NCI-H510A treated with DMSO at 0.1 percent for 48 hours (cell line): ENCODE measurements around the gene FXR2.
"Not testable (repeated sequence)": the region's sequence is repeated elsewhere in the genome, so short reads cannot be mapped to it uniquely, and the experiment has no call there.

Source experiments
- DNase-seq: peaks from one replicate; lab custom pipeline; 2025; lab: John Stamatoyannopoulos, UW

FXR2 gene

GRCh38 chr17:7614425-7615264 lies at the start of gene FXR2:
Gene FXR2 (minus strand): TSS chr17:7614897. CDS start chr17:7614532, 365 bp downstream.
- DNase-seq, result peak; percentile 99

- DNase-seq, result no peak
Measured at GRCh38 chr17:7656958-7657609, 42.4 kb upstream of the FXR2 start.

DNA sequence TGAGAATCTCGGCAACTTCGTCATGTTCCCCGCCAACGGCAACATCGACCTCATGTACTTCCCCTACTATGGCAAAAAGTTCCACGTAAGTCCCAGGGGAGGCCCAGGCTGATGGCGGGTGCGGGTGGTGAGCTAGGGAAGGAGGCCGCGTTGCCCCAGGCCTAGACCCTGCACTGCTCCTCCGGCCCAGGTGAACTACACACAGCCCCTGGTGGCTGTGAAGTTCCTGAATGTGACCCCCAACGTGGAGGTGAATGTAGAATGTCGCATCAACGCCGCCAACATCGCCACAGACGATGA lies 40.8 kb upstream of the FXR2 start:
- no peak for DNase-seq

- DNase-seq, result no peak
Measured at GRCh38 chr17:7654832-7655540, 40.3 kb upstream of the FXR2 start.

GRCh38 chr17:7652388-7653356 lies 38.0 kb upstream of the FXR2 start:
- no peak for DNase-seq

DNA sequence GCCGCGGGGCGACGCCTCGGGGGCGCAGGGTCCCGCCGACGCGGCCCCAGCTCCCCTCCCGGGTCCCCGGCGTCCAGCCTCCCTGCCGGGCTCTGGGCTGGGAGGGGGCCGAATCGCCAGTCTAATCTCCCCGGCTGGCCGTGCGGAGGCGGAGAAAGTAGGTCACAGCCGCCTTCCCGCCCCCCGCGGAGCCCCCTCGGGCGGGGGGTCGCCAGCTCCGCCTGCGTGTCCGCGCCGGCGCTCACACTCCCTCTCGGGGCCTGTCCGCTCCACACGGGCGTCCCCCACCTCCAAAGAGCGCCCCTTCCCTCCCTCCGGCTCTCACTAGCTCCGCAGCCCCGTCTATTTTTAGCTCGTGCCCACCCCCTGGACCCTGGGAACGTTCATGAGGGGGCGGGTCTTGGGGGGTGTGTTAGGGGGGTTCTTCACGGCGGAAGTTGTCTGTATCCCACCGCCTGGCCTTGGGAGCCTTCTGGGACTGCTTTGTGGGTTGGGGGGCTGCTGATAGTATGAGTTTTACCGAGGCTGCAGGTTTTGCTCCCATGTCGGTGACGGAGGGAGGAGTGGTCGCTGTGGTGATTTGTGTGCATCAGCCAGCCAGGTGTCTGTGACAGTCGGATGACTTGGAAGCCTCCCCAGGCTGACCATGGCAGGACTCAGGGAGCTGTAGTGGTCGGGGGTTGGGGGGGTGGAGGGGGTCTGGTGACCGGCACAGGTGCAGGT lies 37.1 kb upstream of the FXR2 start:
- DNase-seq, result no peak

DNA sequence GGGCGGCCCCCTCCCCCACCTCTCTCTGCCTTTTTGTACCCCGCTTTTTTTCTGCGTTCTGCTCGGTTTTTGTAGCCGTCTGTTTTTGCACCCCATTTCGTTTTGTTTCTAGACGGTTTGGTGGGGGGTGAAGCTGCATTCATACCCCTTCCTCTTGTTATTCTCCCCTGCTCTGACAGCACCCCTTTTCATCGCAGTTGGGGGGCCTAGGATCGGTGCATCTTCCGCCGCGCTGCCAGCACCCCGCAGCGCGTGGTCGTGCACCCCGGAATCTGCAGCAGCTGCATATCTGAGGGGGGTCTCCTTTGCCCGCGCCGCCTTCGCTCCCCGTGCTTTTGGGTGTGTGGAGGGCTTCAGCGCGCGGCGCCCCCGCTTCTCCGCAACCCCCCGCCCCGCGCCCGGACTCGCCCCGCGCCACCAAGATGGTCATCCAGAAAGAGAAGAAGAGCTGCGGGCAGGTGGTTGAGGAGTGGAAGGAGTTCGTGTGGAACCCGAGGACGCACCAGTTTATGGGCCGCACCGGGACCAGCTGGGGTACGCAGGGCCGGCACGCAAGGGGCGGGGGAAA lies 36.5 kb upstream of the FXR2 start:
- no peak for DNase-seq

DNA sequence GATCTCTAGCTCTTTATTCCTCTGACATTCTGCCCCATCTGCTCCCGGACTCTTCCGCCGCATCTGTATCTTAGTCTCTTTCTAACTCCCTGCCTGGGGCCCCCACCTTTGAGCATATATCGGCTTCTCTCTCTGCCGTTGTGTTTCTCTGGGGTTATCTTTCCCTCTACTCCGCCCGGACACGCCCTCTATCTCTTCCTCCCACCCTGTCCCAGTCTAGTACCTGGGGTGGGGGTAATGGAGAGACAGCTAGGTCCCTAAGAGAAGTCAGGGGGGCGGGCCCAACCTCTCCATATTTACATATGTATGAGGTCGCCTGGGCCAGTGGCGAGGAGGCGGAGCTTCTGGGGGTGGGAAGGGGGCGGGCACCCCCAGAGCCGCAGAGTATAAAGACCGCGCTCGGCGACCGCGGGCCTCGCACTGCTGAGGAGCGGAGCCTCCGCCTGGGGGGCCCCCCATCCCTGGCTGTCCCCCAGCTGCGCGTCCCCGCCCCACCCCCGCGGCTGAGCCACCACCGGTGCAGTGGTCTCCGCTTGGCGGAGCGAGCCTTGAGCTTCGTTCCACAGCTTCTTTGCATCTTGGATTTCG lies 35.9 kb upstream of the FXR2 start, which contains the start of gene ATP1B2:
TSS of gene ATP1B2 (plus strand) at position 418 of the 588 bp plus-strand sequence. CDS start 593 bp downstream, outside the sequence.
- DNase-seq, result peak; percentile 50

DNA sequence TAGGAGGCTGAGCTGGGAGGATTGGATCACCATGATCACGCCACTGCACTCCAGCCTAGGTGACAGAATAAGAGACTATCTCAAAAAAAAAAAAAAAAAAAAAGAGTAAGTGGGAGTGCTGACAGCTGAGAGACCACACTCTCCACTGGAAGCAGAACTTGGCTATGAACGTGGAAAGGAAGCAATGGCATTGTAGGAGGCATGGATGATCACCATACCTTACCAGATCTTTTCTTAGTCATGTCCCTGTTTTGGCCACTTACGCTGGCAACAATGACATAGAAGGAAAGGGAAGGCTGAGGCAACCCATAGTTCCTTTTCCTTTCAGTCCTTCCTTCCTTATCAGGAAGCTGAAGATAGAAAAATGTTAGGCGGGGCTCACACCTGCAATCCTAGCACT lies 32.3 kb upstream of the FXR2 start:
- no peak for DNase-seq

GRCh38 chr17:7646457-7646856 lies 31.8 kb upstream of the FXR2 start:
- no peak for DNase-seq

DNA sequence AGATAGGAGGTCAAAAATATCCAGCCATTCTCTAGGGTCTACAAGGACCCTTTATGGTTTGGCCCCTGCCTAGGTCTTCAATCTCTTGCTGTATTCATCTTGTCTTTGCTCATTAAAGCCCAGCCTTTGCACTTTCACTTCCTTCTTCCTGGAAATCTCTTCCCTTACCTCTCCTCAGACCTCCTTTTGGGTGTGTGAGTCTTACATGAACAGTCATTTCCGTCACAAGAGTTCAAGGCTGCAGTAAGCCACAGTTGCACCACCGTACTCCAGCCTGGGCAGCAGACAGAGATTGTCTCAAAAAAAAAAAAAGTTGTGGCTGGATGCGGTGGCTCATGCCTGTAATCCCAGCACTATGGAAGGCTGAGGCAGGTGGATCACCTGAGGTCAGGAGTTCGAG lies 30.1 kb upstream of the FXR2 start:
- no peak for DNase-seq

- not testable (repeated sequence) for DNase-seq
Measured at GRCh38 chr17:7641635-7642034, 26.9 kb upstream of the FXR2 start.

DNA sequence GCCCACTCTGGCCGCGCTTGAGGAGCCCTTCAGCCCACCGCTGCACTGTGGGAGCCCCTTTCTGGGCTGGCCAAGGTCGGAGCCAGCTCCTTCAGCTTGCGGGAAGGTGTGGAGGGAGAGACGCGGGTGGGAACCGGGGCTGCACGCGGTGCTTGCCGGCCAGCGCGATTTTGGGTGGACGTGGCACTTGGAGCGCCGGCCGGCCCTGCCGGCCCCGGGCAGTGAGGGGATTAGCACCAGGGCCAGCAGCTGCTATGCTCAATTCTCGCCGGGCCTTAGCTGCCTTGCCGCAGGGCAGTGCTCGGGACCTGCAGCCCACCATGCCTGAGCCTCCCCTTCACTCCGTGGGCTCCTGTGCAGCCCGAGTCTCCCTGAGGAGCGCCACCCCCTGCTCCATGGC lies 26.1 kb upstream of the FXR2 start:
- DNase-seq, result no peak

DNA sequence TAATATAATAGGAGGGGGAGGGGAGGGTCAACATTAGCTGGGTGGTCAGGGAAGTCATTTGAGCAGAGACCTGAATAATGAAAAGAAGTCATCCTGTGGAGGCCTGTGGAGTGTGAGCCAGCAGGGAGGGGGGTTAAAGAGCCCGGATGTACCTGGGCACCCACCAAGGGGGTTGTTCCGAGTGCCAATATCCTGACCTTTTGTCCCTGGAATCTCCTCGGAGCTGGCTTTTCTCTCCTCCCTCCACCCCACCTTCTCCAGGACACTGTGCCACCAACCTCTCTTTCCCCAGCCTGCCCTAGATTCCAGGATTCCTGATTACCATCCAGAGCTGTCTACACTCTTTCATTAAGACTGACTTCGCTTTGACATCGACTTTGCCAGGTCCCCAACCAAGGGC lies 21.5 kb upstream of the FXR2 start:
- no peak for DNase-seq

- DNase-seq, result peak; percentile 3
Measured at GRCh38 chr17:7634384-7634783, 19.7 kb upstream of the FXR2 start.

DNA sequence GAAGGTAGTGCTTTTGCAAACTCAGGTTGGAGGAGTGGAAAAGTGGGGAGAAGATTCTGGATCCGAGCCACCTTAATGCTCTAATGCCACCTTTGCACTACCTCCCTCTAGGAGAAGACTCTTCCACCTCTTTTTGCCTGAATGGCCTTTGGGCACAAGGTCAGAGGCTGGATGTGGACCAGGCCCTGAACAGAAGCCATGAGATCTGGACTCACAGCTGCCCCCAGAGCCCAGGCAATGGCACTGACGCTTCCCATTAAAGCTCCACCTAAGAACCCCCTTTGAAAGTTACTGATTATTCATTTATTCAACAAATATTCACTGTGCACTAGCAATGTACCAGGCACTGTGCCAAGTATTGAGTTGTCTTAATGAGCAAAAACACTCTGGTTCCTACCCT lies 18.4 kb upstream of the FXR2 start:
- DNase-seq, result no peak

DNA sequence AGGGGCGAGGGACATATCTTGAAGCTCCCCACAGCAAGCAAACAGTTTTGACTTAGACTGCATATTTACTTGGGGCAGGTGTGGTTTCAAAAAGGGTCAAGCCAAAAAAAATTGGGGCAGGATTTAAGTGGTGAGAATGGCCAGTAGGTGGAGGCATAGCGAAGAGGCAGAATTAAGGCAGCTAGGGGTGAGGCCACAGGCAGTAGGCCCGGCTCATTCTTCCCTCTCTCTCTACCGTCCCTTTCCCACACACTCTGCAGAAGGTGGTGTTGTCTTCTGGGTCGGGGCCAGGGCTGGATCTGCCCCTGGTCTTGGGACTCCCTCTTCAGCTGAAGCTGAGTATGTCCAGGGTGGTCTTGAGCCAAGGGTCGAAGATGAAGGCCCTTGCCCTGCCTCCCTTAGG lies 17.8 kb upstream of the FXR2 start:
- DNase-seq, result peak; percentile 9

DNA sequence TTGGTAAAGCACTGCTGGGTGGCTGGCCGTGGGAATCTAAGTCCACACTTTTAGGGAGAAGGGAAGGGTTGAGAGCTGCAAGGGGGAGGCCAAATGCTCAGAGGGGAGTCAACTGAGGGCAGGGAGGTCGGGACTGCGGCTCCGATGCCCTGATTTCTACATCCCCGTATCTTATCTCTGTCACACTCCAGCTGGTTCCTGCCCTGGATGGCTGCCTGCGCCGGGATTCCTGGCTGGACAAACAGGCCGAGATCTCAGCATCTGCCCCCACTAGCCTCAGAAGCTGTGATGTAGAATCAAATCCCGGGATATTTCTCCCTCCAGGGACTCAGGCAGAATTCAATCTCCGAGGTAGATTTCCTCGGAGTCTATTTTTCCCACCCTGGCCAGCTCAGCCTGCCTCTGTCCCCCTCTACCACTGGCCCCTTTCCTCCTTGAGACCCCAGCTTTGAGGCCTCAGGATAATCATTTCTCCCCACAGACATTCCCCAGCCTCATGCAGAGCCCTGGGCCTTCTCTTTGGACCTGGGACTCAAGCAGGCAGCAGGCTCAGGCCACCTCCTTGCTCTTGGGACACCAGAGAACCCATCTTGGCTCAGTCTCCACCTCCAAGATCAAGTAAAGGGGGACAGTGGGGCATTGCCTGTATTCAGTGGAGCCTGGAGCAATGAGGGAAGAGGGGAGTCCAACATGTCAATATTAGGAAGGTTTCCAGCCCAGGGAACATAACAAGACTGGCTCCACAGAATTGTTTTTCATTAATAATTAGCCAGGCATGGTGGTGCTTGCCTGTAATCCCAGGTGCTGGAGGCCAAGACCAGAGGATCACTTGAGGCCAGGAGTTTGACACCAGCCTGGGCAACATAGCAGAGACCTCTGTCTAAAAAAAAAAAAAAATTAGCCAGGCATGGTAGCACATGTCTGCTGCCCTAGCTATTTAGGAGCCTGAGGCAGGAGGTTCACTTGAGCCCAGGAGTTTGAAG lies 17.0 kb upstream of the FXR2 start:
- DNase-seq, result no peak

DNA sequence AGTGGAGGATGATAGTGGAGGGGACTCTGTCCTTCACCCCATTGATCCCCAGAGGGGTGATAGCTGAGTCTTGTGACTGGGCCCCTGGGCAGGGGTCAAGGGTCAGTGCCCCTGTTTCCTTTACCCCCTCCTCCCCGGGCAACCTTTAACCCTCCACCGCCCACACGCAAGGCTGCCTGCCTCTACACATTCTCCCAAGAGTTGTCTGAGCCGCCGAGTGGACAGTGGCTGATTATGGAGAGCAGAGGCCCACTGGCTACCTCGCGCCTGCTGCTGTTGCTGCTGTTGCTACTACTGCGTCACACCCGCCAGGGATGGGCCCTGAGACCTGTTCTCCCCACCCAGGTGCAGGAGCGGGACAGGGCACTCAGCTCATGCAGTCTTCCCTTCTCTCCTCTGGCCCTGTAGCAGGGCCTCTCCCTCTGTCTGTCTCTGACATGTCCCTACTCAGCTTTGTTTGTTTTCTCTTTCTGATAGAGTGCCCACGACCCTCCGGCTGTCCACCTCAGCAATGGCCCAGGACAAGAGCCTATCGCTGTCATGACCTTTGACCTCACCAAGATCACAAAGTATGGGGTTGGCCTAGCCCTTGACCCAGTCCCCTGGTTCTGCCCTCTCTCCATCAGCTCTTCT lies 15.4 kb upstream of the FXR2 start, which contains the start of gene SHBG:
TSS of gene SHBG (plus strand) at position 197 of the 633 bp plus-strand sequence. CDS start at position 235, 38 bp downstream.
- no peak for DNase-seq
